ENCODE results near the gene TBCCD1.
A peak's percentile ranks its signal among the peaks of the same experiment; 100 is the strongest.

Gene TBCCD1

DNA sequence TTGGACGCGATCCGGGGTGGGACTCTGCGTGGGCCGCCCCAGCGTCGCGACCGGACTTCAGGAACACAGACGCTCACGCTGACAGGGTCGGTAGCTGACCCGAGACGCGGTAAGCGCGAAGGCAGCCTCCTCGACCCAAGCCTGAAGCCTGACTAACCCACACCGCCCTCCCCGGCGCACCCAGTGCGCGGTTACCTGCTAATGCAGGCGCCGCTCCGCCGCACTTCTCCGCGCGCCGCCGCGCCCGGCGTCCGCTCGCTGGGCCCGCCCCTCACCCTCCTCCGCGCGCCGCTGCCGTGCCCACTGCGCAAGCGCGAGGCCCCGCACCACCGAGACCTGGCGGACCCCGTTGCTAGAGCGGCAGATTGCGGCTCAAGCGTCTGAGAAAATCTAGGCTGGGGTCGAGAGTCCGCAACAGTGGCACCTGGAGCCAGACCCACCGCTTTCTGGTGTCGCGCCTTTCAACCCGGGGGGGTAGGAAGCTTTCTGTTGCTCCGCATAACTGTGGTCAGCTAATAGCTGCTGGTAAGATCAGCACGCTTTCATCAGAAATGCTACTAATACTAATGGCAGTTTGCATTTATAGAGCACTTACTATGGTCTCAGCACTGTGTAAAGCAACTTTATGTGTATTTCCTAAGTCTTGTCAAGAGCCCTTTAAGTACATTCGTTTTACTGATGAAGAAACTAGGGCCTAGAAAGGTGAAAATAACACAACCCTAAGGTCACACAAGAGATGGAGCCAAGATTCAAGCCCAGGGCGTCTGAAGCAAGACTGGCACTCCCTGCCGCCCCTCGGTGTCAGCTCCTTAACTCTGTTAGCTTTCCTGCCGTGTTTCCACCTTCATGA lies at the start of gene TBCCD1:
TSS of gene TBCCD1 (minus strand) at position 268 of the 850 bp plus-strand sequence. CDS start 3,010 bp downstream, outside the sequence.
- ChIA-PET CTCF (interaction anchor here (0.6 to 1.1 kb wide), 6 partner anchors 27 to 567 kb away, joined by 3 to 8 read pairs (median 4); no protein-coding TSS in a partner anchor), POLR2A (ENCODE audit: low non-redundant PET) (interaction anchor here (0.6 kb wide), 1 partner anchor 370 kb away, joined by 3 read pairs; no protein-coding TSS in a partner anchor)
- DNase-seq (ENCODE audit: low spot score) = peak; percentile 90
- no peak for TF ChIP-seq CTCF (conservative IDR thresholded peaks at IDR 0.05; ENCODE audit: low read depth)
- peak within 1 kb of the TSS; percentile 93 for H3K27ac ChIP-seq

GRCh38 chr3:186616299-186616617 lies 49.1 kb upstream of the TBCCD1 start:
- DNase-seq (ENCODE audit: low spot score) = no peak
- no peak for TF ChIP-seq CTCF (conservative IDR thresholded peaks at IDR 0.05; ENCODE audit: low read depth)
- POLR2A ChIA-PET (ENCODE audit: low non-redundant PET) = interaction anchor here (1.5 kb wide), 1 partner anchor 167 kb away, joined by 9 read pairs; the partner anchor contains the start of gene EIF4A2
- CTCF ChIA-PET = interaction anchor here (0.7 to 2.2 kb wide), 14 partner anchors 26 to 212 kb away, joined by 3 to 17 read pairs (median 6); partner anchors contain the start of gene EIF4A2
- H3K27ac ChIP-seq = peak overlapping the region; percentile 89

DNA sequence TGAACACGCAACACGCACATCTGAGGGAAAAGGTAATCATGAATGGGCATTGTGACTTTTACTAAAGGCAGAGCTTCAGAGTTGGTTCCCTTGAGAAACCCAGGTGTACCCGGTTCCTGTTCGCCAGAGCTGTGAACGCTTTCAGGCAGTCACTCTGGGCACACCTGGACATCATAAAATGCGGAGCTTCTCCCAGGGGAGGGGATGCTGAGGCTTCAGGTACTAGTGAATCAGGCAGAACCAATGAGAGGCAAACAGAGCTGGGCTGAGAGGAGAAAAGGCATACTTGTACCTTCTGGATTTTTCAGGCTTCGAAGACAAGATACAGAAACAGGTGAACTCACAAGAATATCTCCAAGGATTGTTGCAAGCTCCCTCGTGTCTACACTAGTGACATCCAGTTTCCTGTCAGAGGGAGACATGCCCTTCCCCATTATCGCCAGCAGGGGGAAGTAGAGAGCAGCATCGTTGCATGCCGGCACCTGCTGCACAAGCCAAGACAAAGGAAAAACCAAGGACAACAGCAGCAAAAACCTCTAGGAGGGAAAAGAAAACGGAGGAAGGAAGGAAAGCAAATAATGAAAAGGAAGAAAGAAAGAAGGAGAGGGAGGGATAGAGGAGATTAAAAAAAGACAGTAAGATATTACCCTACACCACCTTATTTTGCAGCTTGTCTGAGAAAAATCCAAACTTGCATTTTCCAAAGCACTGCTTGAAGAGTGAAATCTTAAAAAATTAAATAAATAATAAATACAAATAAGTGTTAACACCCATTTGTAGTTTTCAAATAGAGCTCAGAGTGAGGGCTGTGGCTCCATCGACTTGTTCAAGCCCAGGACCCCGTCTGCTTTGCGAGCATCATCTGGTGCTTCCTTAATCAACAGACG lies 47.7 kb upstream of the TBCCD1 start:
- H3K27ac ChIP-seq = no peak overlapping the region
- TF ChIP-seq CTCF (conservative IDR thresholded peaks at IDR 0.05; ENCODE audit: low read depth) = peak; percentile 96
- DNase-seq (ENCODE audit: low spot score) = peak; percentile 79
- ChIA-PET POLR2A (ENCODE audit: low non-redundant PET) (interaction anchor here (0.9 kb wide), 2 partner anchors 10 to 178 kb away, joined by 3 read pairs; no protein-coding TSS in a partner anchor), CTCF (interaction anchor here (0.5 to 1.8 kb wide), 30 partner anchors 8 to 774 kb away, joined by 3 to 15 read pairs (median 4); partner anchors contain the start of gene DNAJB11)

- ChIA-PET POLR2A (ENCODE audit: low non-redundant PET) (no interaction called here), CTCF (interaction anchor here (0.5 to 1.8 kb wide), 28 partner anchors 9 to 773 kb away, joined by 3 to 15 read pairs (median 4); partner anchors contain the start of gene DNAJB11)
- H3K27ac ChIP-seq = no peak overlapping the region
- DNase-seq (ENCODE audit: low spot score) = no peak
- TF ChIP-seq CTCF (conservative IDR thresholded peaks at IDR 0.05; ENCODE audit: low read depth) = no peak
These were observed 47.1 kb upstream of the TBCCD1 start for GRCh38 chr3:186614266-186614596.

DNA sequence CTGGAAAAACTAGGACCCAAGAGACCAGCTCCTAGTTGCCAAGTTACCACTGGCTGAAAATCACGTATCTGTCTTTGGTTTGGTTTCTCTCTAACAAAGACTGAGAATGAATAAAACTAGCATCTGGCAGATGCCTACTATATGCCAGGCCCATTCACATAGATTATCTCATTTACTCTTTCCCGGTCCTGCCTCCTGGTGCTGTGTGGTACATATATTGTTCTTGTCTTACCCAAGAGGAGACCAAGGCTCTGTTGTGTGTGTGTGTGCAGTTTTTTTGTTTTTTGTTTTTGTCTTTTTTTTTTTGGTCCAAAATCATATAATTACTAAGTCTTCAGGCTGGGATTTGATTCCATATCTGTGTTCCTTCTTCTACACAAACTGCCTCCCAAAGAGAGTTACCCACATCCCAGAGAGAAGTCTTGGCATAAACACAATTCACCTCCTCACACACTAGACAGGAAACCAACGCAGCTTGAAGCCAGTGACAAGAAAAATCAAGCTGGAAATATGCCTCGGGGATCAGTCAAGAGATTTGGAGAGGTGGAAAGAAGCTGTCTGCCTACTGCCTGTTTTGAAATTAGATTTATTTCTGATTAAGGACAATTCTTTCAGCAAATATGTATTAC lies 46.6 kb upstream of the TBCCD1 start:
- TF ChIP-seq CTCF (conservative IDR thresholded peaks at IDR 0.05; ENCODE audit: low read depth) = no peak
- no peak for DNase-seq (ENCODE audit: low spot score)
- POLR2A ChIA-PET (ENCODE audit: low non-redundant PET) = no interaction called here
- CTCF ChIA-PET = interaction anchor here (0.8 to 1.8 kb wide), 4 partner anchors 13 to 278 kb away, joined by 3 to 6 read pairs (median 4); partner anchors contain the start of gene DNAJB11
- H3K27ac ChIP-seq = no peak overlapping the region

Measured in RWPE1 (cell line).